ENCODE data around the gene SLC10A7. TPM values are rescaled to one million over a fixed set of nuclear protein-coding genes. Genes with fewer than 3 reads are reported as not detected.

Gene SLC10A7
- total and polyA plus RNA-seq, 4 donors = 3.7 to 18.7 (median 7.6) TPM

DNA sequence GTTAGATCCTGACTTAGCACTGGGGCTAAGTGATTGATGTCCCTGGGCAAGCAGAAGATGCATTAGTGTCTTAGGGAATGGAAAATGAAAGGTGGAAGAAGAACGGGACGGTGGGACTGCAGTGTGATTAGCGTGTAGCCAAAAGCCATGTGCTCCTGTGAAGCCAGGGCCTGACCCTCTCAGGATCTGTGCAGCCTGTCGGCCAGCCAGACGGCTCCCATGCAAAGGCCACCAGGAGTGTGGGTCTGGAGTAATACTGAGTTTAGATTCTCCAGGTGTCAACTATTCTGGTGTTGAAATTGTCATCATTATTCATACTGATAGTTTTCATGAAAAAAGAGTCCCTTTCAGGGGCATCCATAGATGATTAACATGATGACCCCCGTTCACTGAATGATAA is 275.4 kb downstream of the SLC10A7 start:
- 83% methylated on average over 6 of the region's 6 CpGs for WGBS
- no peak for TF ChIP-seq RAD21 (IDR thresholded peaks at IDR 0.05)
- TF ChIP-seq, protein P1, sequence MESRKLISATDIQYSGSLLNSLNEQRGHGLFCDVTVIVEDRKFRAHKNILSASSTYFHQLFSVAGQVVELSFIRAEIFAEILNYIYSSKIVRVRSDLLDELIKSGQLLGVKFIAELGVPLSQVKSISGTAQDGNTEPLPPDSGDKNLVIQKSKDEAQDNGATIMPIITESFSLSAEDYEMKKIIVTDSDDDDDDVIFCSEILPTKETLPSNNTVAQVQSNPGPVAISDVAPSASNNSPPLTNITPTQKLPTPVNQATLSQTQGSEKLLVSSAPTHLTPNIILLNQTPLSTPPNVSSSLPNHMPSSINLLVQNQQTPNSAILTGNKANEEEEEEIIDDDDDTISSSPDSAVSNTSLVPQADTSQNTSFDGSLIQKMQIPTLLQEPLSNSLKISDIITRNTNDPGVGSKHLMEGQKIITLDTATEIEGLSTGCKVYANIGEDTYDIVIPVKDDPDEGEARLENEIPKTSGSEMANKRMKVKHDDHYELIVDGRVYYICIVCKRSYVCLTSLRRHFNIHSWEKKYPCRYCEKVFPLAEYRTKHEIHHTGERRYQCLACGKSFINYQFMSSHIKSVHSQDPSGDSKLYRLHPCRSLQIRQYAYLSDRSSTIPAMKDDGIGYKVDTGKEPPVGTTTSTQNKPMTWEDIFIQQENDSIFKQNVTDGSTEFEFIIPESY (IDR thresholded peaks at IDR 0.05) = no peak
- TF ChIP-seq JUND (IDR thresholded peaks at IDR 0.05) = no peak
- TF ChIP-seq FOXA2 (IDR thresholded peaks at IDR 0.05) = no peak
- TF ChIP-seq, protein P2, sequence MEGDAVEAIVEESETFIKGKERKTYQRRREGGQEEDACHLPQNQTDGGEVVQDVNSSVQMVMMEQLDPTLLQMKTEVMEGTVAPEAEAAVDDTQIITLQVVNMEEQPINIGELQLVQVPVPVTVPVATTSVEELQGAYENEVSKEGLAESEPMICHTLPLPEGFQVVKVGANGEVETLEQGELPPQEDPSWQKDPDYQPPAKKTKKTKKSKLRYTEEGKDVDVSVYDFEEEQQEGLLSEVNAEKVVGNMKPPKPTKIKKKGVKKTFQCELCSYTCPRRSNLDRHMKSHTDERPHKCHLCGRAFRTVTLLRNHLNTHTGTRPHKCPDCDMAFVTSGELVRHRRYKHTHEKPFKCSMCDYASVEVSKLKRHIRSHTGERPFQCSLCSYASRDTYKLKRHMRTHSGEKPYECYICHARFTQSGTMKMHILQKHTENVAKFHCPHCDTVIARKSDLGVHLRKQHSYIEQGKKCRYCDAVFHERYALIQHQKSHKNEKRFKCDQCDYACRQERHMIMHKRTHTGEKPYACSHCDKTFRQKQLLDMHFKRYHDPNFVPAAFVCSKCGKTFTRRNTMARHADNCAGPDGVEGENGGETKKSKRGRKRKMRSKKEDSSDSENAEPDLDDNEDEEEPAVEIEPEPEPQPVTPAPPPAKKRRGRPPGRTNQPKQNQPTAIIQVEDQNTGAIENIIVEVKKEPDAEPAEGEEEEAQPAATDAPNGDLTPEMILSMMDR (IDR thresholded peaks at IDR 0.05; ENCODE audit: low read depth, low read length, missing input control) = no peak
- no peak for TF ChIP-seq SP1 (IDR thresholded peaks at IDR 0.05)
- TF ChIP-seq, protein P3, sequence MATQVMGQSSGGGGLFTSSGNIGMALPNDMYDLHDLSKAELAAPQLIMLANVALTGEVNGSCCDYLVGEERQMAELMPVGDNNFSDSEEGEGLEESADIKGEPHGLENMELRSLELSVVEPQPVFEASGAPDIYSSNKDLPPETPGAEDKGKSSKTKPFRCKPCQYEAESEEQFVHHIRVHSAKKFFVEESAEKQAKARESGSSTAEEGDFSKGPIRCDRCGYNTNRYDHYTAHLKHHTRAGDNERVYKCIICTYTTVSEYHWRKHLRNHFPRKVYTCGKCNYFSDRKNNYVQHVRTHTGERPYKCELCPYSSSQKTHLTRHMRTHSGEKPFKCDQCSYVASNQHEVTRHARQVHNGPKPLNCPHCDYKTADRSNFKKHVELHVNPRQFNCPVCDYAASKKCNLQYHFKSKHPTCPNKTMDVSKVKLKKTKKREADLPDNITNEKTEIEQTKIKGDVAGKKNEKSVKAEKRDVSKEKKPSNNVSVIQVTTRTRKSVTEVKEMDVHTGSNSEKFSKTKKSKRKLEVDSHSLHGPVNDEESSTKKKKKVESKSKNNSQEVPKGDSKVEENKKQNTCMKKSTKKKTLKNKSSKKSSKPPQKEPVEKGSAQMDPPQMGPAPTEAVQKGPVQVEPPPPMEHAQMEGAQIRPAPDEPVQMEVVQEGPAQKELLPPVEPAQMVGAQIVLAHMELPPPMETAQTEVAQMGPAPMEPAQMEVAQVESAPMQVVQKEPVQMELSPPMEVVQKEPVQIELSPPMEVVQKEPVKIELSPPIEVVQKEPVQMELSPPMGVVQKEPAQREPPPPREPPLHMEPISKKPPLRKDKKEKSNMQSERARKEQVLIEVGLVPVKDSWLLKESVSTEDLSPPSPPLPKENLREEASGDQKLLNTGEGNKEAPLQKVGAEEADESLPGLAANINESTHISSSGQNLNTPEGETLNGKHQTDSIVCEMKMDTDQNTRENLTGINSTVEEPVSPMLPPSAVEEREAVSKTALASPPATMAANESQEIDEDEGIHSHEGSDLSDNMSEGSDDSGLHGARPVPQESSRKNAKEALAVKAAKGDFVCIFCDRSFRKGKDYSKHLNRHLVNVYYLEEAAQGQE (IDR thresholded peaks at IDR 0.05) = no peak
- no peak for TF ChIP-seq GABPA (IDR thresholded peaks at IDR 0.05 in 1 of 2, conservative IDR thresholded peaks at IDR 0.05 in 1 of 2)
- TF ChIP-seq, protein P4, sequence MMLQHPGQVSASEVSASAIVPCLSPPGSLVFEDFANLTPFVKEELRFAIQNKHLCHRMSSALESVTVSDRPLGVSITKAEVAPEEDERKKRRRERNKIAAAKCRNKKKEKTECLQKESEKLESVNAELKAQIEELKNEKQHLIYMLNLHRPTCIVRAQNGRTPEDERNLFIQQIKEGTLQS (IDR thresholded peaks at IDR 0.05) = no peak
- TF ChIP-seq RXRA (IDR thresholded peaks at IDR 0.05) = no peak
- TF ChIP-seq NR2F2 (IDR thresholded peaks at IDR 0.05) = no peak
- TF ChIP-seq HNF4G (IDR thresholded peaks at IDR 0.05) = no peak
- no peak for TF ChIP-seq EGR1 (IDR thresholded peaks at IDR 0.05; ENCODE audit: low read depth in 2 of 2)
- TF ChIP-seq FOXA1 (IDR thresholded peaks at IDR 0.05) = no peak
- TF ChIP-seq YY1 (IDR thresholded peaks at IDR 0.05) = no peak
- TF ChIP-seq HNF4A (conservative IDR thresholded peaks at IDR 0.05) = no peak
- no peak for TF ChIP-seq TAF1 (conservative IDR thresholded peaks at IDR 0.05)
- TF ChIP-seq, protein P5, sequence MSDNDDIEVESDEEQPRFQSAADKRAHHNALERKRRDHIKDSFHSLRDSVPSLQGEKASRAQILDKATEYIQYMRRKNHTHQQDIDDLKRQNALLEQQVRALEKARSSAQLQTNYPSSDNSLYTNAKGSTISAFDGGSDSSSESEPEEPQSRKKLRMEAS (IDR thresholded peaks at IDR 0.05) = no peak

More for the DNA sequence above, 275.4 kb downstream of the SLC10A7 start:
- no peak overlapping the region for H3K9ac ChIP-seq (ENCODE audit: low read depth in 1 of 2, low read length in 2 of 2)
- H3K9me3 ChIP-seq (ENCODE audit: control insufficient read depth in 4 of 4, low read length in 3 of 4) = no peaks in the 10 kb centered on the region
- DNase-seq (ENCODE audit: low spot score) = no peak
- H3K36me3 ChIP-seq (ENCODE audit: control insufficient read depth in 4 of 4, insufficient read depth in 3 of 4, low read depth in 1 of 4, low read length in 3 of 4) = no peaks in the 10 kb centered on the region
- H3K27me3 ChIP-seq (ENCODE audit: control insufficient read depth in 4 of 4, insufficient read depth in 4 of 4, low read length in 3 of 4) = no peaks in the 10 kb centered on the region
- H3K4me3 ChIP-seq (ENCODE audit: low read depth in 1 of 3, low read length in 3 of 3) = no peak overlapping the region
- no peak overlapping the region for H3K27ac ChIP-seq (ENCODE audit: low read depth in 1 of 2, low read length in 2 of 2)
- peaks cover 0 to 2% (median 0%) of the 10 kb centered on the region in 4 donors for H3K4me1 ChIP-seq (ENCODE audit: control insufficient read depth in 4 of 4, insufficient read depth in 4 of 4, low read length in 3 of 4)
